22Rv1 (cell line): Measurements from ENCODE around the gene CCDC24.

Experiments
- H3K27ac ChIP-seq: fragments of 450-650 bp; 2 replicates; pipeline ENCODE4 v1.5.1; 2017
- CTCF ChIP-seq: fragments of 450-650 bp; IDR thresholded peaks from 2 replicates; pipeline ENCODE4 v1.5.1; 2017; ENCODE audit warnings: mild to moderate bottlenecking
- ZFX ChIP-seq: fragments of 450-650 bp; IDR thresholded peaks from 2 replicates; pipeline ENCODE4 v1.6.1; 2017; ENCODE audit warnings: antibody characterized with exemption, borderline replicate concordance

Gene CCDC24

GRCh38 chr1:43978264-43978550, 13.2 kb upstream of the CCDC24 start:
- TF ChIP-seq CTCF, result no peak
- TF ChIP-seq ZFX, result no peak
- peak overlapping the region; percentile 94 for H3K27ac ChIP-seq

DNA sequence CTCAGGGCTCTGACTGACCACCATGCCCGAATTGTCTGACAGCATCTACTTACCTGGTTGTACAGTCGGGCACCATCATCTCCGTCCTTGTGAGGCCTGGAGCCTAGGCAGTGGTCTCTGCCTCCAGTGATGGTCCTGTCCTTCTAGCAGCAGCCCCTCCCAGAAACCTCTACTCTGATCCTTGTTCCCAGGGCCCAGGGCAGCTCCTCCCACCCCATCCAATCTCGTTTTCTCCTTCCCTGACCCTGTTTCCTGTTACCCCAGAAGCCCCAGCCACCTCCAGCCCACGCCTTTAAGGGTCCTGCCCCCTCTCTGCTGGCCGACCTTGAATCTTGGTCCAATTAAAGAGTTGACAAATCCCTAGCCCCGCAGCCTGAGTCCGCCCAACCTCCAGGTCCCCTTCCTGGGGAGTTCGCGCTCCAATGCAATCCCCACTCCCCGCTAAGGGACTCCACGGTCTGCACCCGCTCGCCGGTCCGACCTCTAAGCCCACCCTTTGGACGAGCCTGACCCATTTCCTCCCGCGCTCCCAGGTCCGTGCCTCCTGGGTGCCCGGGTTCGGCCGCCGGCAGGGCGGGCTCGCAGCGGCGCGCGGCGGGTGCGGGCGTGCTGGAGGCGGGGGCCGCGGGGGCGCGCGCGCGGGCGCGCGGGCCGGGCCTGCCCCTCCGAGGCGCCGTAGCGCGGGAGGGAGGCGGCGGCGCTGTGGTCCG, 12.7 kb upstream of the CCDC24 start, which contains the start of gene B4GALT2:
Gene B4GALT2 (plus strand): TSS at position 660 of the 710 bp plus-strand sequence. CDS start 1,951 bp downstream, outside the sequence.
- TF ChIP-seq CTCF (no peak), ZFX (no peak)
- peak within 1 kb of the TSS; percentile 94 for H3K27ac ChIP-seq

DNA sequence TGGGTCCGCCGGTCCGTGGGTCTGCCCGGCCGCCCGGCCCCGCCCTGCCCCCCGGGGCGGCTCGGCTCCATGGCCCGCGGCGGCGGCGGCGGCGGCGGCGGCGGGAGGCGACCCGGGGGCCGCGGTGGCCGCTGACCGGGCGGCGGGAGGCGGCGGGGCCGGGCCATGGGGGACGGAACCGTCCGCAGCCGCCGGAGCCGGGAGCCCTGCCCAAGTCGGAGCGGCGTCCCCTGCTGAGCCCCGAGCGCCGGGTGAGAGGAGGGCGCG, 12.2 kb upstream of the CCDC24 start:
- TF ChIP-seq CTCF (no peak), ZFX (no peak)

GRCh38 chr1:43979528-43980254, 11.7 kb upstream of the CCDC24 start:
- peak overlapping the region; percentile 94 for H3K27ac ChIP-seq
- TF ChIP-seq CTCF (no peak), ZFX (no peak)

More for the DNA sequence above, 12.2 kb upstream of the CCDC24 start:
- peak overlapping the region; percentile 94 for H3K27ac ChIP-seq

DNA sequence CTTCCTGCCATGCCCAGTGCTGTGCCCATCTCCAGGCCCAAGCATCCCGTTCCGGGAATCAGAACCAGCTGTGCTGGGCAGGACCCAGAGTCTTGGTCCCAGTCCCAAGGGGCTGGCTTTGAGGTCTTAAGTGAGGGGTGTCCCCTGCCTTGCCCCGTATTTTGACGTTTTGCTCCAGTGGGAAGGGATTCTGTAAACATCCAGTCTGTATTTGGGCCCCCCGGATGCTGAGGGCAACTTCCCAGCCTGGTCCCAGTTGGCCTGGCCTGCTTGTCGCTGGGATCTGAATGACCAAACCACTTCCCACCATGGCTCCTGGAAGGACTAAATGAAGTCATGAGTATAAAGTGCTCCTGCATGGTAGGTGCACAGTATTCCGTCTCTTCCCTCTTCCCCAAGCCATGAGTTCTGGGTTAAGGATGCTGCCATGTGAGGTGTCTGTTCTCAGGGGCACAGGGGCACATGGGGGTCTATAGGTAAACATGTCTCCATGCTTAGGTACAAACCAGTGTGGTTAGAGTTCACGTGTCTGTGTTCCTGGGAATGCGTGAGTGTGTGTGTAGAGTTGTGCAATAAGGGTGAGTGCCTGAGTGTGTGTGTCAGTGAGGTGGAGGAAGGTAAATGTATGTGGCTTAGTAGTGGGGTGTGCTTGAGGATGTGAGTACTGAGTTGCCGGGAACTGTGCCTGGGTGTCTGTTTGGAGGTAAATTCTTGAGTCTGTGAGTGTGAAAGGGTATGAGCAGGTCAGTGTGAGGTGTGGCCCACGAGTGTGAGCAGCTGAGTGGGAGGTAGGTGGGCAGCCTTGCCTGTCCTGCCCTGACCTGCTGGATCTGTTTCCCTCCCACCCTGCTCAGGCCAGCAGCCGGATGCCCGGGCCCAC, 10.9 kb upstream of the CCDC24 start:
- H3K27ac ChIP-seq, result peak overlapping the region; percentile 94
- TF ChIP-seq ZFX (no peak), CTCF (no peak)

GRCh38 chr1:43981135-43981491, 10.3 kb upstream of the CCDC24 start:
- TF ChIP-seq ZFX (no peak), CTCF (no peak)

GRCh38 chr1:43981636-43982035, 9.8 kb upstream of the CCDC24 start:
- TF ChIP-seq ZFX (no peak), CTCF (no peak)
- no peak overlapping the region for H3K27ac ChIP-seq

More at GRCh38 chr1:43981135-43981491, 10.3 kb upstream of the CCDC24 start:
- H3K27ac ChIP-seq, result peak overlapping the region; percentile 94; the same call in 1 of the 2 replicates
